Psoas muscle (tissue), 8 donors: Measurements from ENCODE around the gene SLC9B1. TPM values are rescaled to one million over a fixed set of nuclear protein-coding genes. Genes with fewer than 3 reads are reported as not detected.

Source experiments
- ATAC-seq, 4 donors: fragments of 200-7000 bp; cut with Tn5 transposase; one replicate each; pipeline ENCODE4 v1.9.1; 2020; ENCODE audit warnings: moderate library complexity in 3 of 4, mild to moderate bottlenecking in 2 of 4
- DNase-seq, 2 donors: peaks; one replicate each; pipeline ENCODE4 v3.0.0-alpha.2; 2020
- H3K27ac ChIP-seq: fragments of 200-600 bp; one replicate; pipeline ENCODE4 v1.8.0; 2022
- H3K27me3 ChIP-seq, 3 donors: fragments of 200-600 bp in 1 of 3; one replicate each; pipeline versions ENCODE4 v1.6.1 to v1.8.0; 2013 to 2022; ENCODE audit warnings: low read length in 2 of 3, mild to moderate bottlenecking in 2 of 3, moderate library complexity in 1 of 3; ENCODE audit not compliant: insufficient read depth in 3 of 3
- H3K36me3 ChIP-seq, 2 donors: fragments of 200-600 bp in 1 of 2; one replicate each; pipeline versions ENCODE4 v1.6.1 to v1.8.0; 2013 to 2022; ENCODE audit warnings: low read depth in 1 of 2, mild to moderate bottlenecking in 1 of 2, moderate library complexity in 1 of 2; ENCODE audit not compliant: insufficient read depth in 1 of 2
- H3K4me1 ChIP-seq: fragments of 200-600 bp; one replicate; pipeline ENCODE4 v1.8.0; 2022
- H3K4me3 ChIP-seq: fragments of 200-600 bp; one replicate; pipeline ENCODE4 v1.8.0; 2022; ENCODE audit warnings: mild to moderate bottlenecking
- H3K9me3 ChIP-seq: fragments of 200-600 bp; one replicate; pipeline ENCODE4 v1.8.0; 2022
- WGBS, 3 donors: extraction: QIAGEN DNeasy Blood & Tissue Kit; methylation state at CpG; one replicate each; pipeline versions ENCODE4 v1.1.6 to v1.1.7; 2013; 5-methylcytosine and 5-hydroxymethylcytosine counted together
- intact Hi-C, 2 donors: fragments of 100-400 bp; cut with DNase I; formaldehyde crosslinking; loops; one replicate each; pipeline versions ENCODE4 v1.11.0 to v1.14.2; 2022
- polyA plus RNA-seq, 3 donors: library from polyadenylated mRNA; stranded (reverse); fragments of 200-250 nt; gene quantifications; one replicate each; pipeline ENCODE4 v1.2.3, GENCODE V29; 2013
- total RNA-seq, 4 donors: library from RNA; stranded (reverse); fragmentation: NEBNext Ultra II Directional in 2 of 4; extraction: Animal tissue kit (Norgen Biotek cat#: 25700) in 2 of 4; gene quantifications; one replicate each; pipeline versions ENCODE4 v1.2.1 to v1.2.4, GENCODE V29; 2021 to 2023
- TF ChIP-seq, protein P1 (sequence below): fragments of 200-600 bp; IDR thresholded peaks from one replicate; pipeline ENCODE4 v1.8.0; 2022; ENCODE audit warnings: antibody characterized with exemption
- donor health status: healthy with polysubstance abuse.
- donor health status: DM: no; HTN: no; CAD: no; lungs with moderate emphysema.
- donor health status: Bipolar disorder and iron deficiency.
- donor health status: healthy.
- donor health status: DM: yes; HTN: yes; CAD: no.
- donor health status: DM: no; HTN: no; CAD: no.
- donor health status: DM: no; HTN: no; CAD: no.
- donor health status: DM: yes; HTN: yes; CAD: no.

SLC9B1 gene
- total and polyA plus RNA-seq, 7 donors: 0.06 to 1.6 (median 0.91) TPM; not detected in 3

DNA sequence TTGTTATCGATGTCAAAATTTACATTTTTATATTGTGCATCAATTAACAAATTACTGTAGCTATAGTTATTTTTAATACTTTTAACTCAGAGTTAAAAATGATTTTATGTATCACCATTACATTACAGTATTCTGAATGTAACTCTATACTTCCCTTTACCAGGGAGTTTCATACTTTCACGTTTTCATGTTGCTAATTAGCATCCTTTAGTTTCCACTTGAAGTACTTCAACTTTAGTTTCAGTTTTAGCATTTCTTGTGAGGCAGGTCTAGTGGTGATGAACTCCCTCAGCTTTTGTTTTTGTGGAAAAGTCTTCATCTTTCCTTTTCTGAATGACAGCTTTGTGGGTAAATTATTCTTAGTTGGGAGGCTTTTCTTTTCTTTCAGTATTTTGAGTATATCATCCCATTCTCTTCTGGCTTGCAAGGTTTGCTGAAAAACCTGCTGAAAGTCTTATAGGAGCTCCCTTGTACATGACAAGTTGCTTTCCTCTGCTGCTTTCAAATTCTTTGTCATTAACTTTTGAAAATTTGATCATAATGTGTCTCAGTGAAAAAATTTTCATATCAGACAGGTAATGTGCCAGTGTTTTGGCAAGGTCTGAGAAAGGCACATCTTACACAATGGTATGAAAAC lies 160.6 kb downstream of the SLC9B1 start:
- H3K27ac ChIP-seq: no peak overlapping the region
- no peaks in the 10 kb centered on the region for H3K27me3 ChIP-seq
- TF ChIP-seq, protein P1, sequence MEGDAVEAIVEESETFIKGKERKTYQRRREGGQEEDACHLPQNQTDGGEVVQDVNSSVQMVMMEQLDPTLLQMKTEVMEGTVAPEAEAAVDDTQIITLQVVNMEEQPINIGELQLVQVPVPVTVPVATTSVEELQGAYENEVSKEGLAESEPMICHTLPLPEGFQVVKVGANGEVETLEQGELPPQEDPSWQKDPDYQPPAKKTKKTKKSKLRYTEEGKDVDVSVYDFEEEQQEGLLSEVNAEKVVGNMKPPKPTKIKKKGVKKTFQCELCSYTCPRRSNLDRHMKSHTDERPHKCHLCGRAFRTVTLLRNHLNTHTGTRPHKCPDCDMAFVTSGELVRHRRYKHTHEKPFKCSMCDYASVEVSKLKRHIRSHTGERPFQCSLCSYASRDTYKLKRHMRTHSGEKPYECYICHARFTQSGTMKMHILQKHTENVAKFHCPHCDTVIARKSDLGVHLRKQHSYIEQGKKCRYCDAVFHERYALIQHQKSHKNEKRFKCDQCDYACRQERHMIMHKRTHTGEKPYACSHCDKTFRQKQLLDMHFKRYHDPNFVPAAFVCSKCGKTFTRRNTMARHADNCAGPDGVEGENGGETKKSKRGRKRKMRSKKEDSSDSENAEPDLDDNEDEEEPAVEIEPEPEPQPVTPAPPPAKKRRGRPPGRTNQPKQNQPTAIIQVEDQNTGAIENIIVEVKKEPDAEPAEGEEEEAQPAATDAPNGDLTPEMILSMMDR: no peak
- ATAC-seq (no peak), DNase-seq (no peak)
- intact Hi-C loops: no loop called here
- WGBS, 3 donors: 89 to 97% (median 95%) methylated on average over 2 of the region's 2 CpGs
- H3K4me1 ChIP-seq: no peaks in the 10 kb centered on the region
- peaks cover 18% of the 10 kb centered on the region for H3K9me3 ChIP-seq
- H3K36me3 ChIP-seq: no peaks in the 10 kb centered on the region
- no peak overlapping the region for H3K4me3 ChIP-seq

Other genes with a start within 250 kb of the SLC9B1 start
- gene UBE2D3, start 192.2 kb downstream of the SLC9B1 start, total RNA-seq: 100 to 1,000 TPM; 221 to 367 (median 346) TPM
- 100 to 1,000 TPM; 239 to 629 (median 498) TPM for gene UBE2D3, start 192.2 kb downstream of the SLC9B1 start, polyA plus RNA-seq
- 10 to 100 TPM in 2 of 4 donors, 1 to 10 TPM in 2; 6.2 to 13.0 (median 9.1) TPM for gene CISD2, start 150.7 kb downstream of the SLC9B1 start, total RNA-seq
- 10 to 100 TPM; 11.4 to 19.3 (median 15.7) TPM for gene CISD2, start 150.7 kb downstream of the SLC9B1 start, polyA plus RNA-seq
- gene SLC9B2, start 57.1 kb upstream of the SLC9B1 start, total RNA-seq: 1 to 10 TPM; 2.7 to 8.6 (median 5.5) TPM
- gene SLC9B2, start 57.1 kb upstream of the SLC9B1 start, polyA plus RNA-seq: 1 to 10 TPM; 3.4 to 6.0 (median 4.2) TPM
- gene BDH2, start 80.1 kb upstream of the SLC9B1 start, total RNA-seq: 10 to 100 TPM; 11.6 to 16.5 (median 14.3) TPM
- 10 to 100 TPM; 11.2 to 18.1 (median 17.4) TPM for gene BDH2, start 80.1 kb upstream of the SLC9B1 start, polyA plus RNA-seq
- gene CENPE, start 178.6 kb upstream of the SLC9B1 start, total RNA-seq: under 1 TPM; 0.24 to 0.60 (median 0.33) TPM
- under 1 TPM; 0.07 to 0.25 (median 0.07) TPM for gene CENPE, start 178.6 kb upstream of the SLC9B1 start, polyA plus RNA-seq